ENCODE measurements around the gene THSD4. TPM values are rescaled to one million over a fixed set of nuclear protein-coding genes. Genes with fewer than 3 reads are reported as not detected.

THSD4 gene
- total RNA-seq, 1 donor from 2014 or later, result 1.4 TPM

DNA sequence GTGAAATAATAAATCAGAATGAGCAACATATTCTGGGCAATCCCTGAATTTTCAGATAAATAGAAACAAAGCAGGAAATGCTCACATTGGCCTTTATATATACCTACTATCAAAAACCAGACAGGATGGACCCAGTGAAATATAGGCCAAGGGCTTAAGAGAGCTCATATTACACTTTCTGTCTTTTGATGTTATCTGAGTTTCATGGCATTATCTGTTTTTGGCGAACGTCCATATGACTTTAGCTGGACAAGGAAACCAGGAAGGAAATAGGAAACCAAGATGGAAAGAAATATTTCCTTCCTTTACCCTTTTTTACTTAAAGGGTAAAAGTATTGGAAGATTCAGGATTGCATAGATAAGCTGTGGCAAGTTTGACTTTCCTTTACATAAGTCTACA, 274.8 kb downstream of the THSD4 start:
- Mint-ChIP-seq H3K36me3 (ENCODE audit: low read depth) (no peaks in the 10 kb centered on the region), H3K4me1 (peaks cover 36% of the 10 kb centered on the region), H3K27ac (ENCODE audit: unreplicated experiment) (no peak overlapping the region), H3K4me3 (no peak overlapping the region), H3K9me3 (peaks cover 4% of the 10 kb centered on the region), H3K27me3 (ENCODE audit: low read depth) (peaks cover 25% of the 10 kb centered on the region)
- no peak for TF ChIP-seq CTCF (conservative IDR thresholded peaks at IDR 0.05)
- no peak for DNase-seq (ENCODE audit: low read depth, low spot score)

DNA sequence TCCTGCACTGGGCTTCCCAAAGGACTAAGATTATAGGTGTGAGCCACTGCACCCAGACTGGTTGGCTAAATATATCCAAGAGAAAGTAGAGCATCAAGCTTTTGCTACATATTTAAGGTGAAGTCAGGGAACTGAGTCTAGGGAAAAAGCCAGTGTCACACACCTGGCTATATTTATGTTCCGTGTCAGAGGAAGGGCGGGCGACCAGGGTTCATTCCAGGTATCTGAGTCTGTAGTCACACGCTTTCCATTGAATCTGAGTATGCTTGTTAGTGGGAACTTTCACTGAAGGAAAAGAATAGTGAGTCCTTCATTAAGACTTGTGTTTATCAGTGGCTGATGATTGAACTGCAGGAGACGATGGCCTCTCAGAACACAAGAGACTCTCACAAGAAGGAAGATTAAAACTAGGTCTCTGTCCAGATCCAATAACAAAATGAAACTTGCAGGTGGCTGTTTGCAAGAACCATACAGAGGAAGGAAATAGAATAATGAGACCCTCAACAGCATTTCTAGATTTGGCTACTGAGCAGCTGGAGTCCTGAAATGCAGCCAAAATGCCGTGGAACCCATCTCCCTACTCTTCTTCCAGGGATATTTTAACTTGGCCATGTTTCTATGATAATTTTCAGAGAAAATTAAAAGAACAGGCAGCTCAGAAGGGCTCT, 276.3 kb downstream of the THSD4 start:
- peaks cover 4% of the 10 kb centered on the region for H3K9me3 Mint-ChIP-seq
- no peak overlapping the region for H3K4me3 Mint-ChIP-seq
- peaks cover 21% of the 10 kb centered on the region for H3K27me3 Mint-ChIP-seq (ENCODE audit: low read depth)
- TF ChIP-seq CTCF (conservative IDR thresholded peaks at IDR 0.05), result no peak
- DNase-seq (ENCODE audit: low read depth, low spot score), result no peak
- H3K36me3 Mint-ChIP-seq (ENCODE audit: low read depth), result no peaks in the 10 kb centered on the region
- H3K27ac Mint-ChIP-seq (ENCODE audit: unreplicated experiment), result no peak overlapping the region
- H3K4me1 Mint-ChIP-seq, result peaks cover 30% of the 10 kb centered on the region

GRCh38 chr15:71392861-71393283, 277.6 kb downstream of the THSD4 start:
- H3K9me3 Mint-ChIP-seq, result peaks cover 4% of the 10 kb centered on the region
- H3K4me3 Mint-ChIP-seq, result peak overlapping the region; percentile 7
- no peak for TF ChIP-seq CTCF (conservative IDR thresholded peaks at IDR 0.05)
- no peak for DNase-seq (ENCODE audit: low read depth, low spot score)
- H3K27me3 Mint-ChIP-seq (ENCODE audit: low read depth), result peaks cover 11% of the 10 kb centered on the region
- H3K27ac Mint-ChIP-seq (ENCODE audit: unreplicated experiment), result peak overlapping the region; percentile 88
- H3K4me1 Mint-ChIP-seq, result peaks cover 20% of the 10 kb centered on the region
- H3K36me3 Mint-ChIP-seq (ENCODE audit: low read depth), result no peaks in the 10 kb centered on the region

DNA sequence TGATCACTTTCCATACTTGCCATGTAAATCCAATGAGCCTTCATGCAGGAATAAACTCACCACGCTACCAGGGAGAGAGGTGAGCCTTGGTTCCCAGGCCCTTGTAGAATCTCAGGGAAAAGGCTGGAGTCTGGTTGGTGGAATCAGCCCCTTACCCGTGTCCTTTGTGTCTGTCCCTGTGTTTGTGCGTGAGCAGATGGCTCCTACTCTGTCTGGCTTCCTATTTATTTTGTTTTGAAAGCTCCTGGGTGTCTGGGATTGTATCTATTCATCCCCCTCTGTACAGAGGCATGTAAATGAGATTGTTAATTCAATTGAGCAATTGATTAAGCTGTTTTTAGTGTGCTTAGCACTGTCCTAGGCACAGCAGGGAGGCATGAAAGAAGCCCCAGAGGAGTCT, 278.1 kb downstream of the THSD4 start:
- H3K4me3 Mint-ChIP-seq, result no peak overlapping the region
- H3K27me3 Mint-ChIP-seq (ENCODE audit: low read depth), result peaks cover 12% of the 10 kb centered on the region
- H3K27ac Mint-ChIP-seq (ENCODE audit: unreplicated experiment), result no peak overlapping the region
- no peak for DNase-seq (ENCODE audit: low read depth, low spot score)
- peaks cover 4% of the 10 kb centered on the region for H3K9me3 Mint-ChIP-seq
- no peaks in the 10 kb centered on the region for H3K36me3 Mint-ChIP-seq (ENCODE audit: low read depth)
- H3K4me1 Mint-ChIP-seq, result peaks cover 20% of the 10 kb centered on the region
- TF ChIP-seq CTCF (conservative IDR thresholded peaks at IDR 0.05), result no peak

DNA sequence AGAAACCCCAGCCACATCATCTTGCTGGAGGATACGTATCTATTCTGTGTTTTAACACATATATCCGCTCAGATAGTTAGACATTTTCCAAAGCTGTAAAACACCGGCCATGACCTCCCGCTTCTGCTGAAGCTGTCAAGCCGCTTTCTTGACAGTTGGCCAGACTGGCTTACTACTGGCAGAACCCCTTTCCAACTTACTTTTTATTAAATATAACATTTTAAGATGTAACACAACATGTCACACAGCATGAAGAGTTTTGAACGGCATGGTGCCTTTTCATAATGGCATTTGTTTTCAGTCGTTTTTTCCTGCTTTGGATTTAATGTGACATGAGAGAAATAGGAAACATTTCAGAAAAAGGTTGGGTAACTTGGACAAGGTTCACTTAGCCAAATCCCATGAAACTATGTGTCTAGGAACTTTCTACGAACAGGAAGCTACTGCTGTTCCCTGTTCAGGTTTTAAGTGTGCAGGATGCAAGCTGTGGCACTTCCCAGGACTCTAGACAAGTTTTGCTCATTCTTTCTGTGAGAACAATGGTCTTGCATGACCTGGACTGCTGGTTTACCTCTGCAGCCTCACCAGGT, 281.4 kb downstream of the THSD4 start:
- peaks cover 14% of the 10 kb centered on the region for H3K27me3 Mint-ChIP-seq (ENCODE audit: low read depth)
- H3K4me1 Mint-ChIP-seq, result peaks cover 20% of the 10 kb centered on the region
- no peak overlapping the region for H3K27ac Mint-ChIP-seq (ENCODE audit: unreplicated experiment)
- H3K9me3 Mint-ChIP-seq, result no peaks in the 10 kb centered on the region
- no peak overlapping the region for H3K4me3 Mint-ChIP-seq
- no peak for DNase-seq (ENCODE audit: low read depth, low spot score)
- no peak for TF ChIP-seq CTCF (conservative IDR thresholded peaks at IDR 0.05)
- no peaks in the 10 kb centered on the region for H3K36me3 Mint-ChIP-seq (ENCODE audit: low read depth)
